RWPE2 (cell line): Measurements from ENCODE around the gene SMARCC2.

Source experiments
- ATAC-seq: fragments of 200-7000 bp; cut with Tn5 transposase; 3 replicates; pipeline ENCODE4 v1.9.1; 2021; ENCODE audit warnings: low read depth
- DNase-seq: peaks from one replicate; pipeline ENCODE4 v3.0.0-alpha.2; 2020; ENCODE audit warnings: low spot score
- H3K27ac ChIP-seq: fragments of 450-650 bp; 2 replicates; pipeline ENCODE4 v1.5.1; 2017; ENCODE audit warnings: mild to moderate bottlenecking; ENCODE audit not compliant: poor library complexity, severe bottlenecking
- H3K27me3 ChIP-seq: fragments of 250-450 bp; sonication (Bioruptor Pico); 2 replicates; pipeline ENCODE4 v1.5.1; 2021; ENCODE audit warnings: mild to moderate bottlenecking, moderate library complexity; ENCODE audit not compliant: insufficient read depth, poor library complexity, severe bottlenecking
- H3K36me3 ChIP-seq: fragments of 250-450 bp; sonication (Bioruptor Pico); 2 replicates; pipeline ENCODE4 v1.5.1; 2020; ENCODE audit warnings: low read depth, mild to moderate bottlenecking, moderate library complexity
- H3K4me1 ChIP-seq: fragments of 250-450 bp; sonication (Bioruptor Pico); 2 replicates; pipeline ENCODE4 v1.5.1; 2021; ENCODE audit warnings: mild to moderate bottlenecking, moderate library complexity; ENCODE audit not compliant: insufficient read depth, poor library complexity, severe bottlenecking
- H3K4me3 ChIP-seq: fragments of 250-450 bp; sonication (Bioruptor Pico); 2 replicates; pipeline ENCODE4 v1.5.1; 2021; ENCODE audit warnings: mild to moderate bottlenecking, moderate library complexity; ENCODE audit not compliant: severe bottlenecking
- H3K9me3 ChIP-seq: fragments of 250-450 bp; sonication (Bioruptor Pico); 2 replicates; pipeline ENCODE4 v1.5.1; 2021; ENCODE audit warnings: mild to moderate bottlenecking, moderate library complexity; ENCODE audit not compliant: severe bottlenecking
- TF ChIP-seq, protein P1 (sequence below): fragments of 450-650 bp; IDR thresholded peaks from one replicate; pipeline ENCODE4 v1.5.1; 2017; ENCODE audit warnings: mild to moderate bottlenecking, moderate library complexity; ENCODE audit not compliant: poor library complexity, severe bottlenecking

SMARCC2 gene

DNA sequence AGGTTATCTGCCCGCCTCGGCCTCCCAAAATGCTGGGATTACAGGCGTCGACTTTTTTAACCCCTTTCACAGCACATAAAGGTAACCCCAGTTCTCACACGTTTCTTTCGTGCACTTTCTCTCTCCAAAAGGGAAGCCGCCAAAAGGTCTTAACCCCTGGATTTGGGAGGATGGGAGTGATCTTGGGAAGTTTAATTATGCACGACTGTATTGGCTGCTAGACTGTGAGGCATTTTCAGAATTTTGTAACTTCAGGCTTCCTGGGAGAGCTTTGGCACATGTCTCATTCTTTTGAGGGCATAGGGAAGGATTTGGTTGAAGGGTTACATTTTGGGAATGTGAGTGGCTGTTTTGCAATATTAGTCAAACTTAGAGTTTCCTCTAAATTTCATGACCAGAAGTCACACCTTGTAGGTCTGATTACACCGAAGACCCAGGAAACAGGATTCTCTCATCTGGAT, 1.4 kb upstream of the SMARCC2 start:
- H3K27ac ChIP-seq = peak overlapping the region; percentile 80
- H3K4me1 ChIP-seq = peaks cover 7% of the 10 kb centered on the region
- no peaks in the 10 kb centered on the region for H3K9me3 ChIP-seq
- H3K4me3 ChIP-seq = peak overlapping the region; percentile 81
- H3K27me3 ChIP-seq = no peaks in the 10 kb centered on the region
- no peak for ATAC-seq
- no peak for DNase-seq
- peaks cover 20% of the 10 kb centered on the region for H3K36me3 ChIP-seq
- TF ChIP-seq, protein P1, sequence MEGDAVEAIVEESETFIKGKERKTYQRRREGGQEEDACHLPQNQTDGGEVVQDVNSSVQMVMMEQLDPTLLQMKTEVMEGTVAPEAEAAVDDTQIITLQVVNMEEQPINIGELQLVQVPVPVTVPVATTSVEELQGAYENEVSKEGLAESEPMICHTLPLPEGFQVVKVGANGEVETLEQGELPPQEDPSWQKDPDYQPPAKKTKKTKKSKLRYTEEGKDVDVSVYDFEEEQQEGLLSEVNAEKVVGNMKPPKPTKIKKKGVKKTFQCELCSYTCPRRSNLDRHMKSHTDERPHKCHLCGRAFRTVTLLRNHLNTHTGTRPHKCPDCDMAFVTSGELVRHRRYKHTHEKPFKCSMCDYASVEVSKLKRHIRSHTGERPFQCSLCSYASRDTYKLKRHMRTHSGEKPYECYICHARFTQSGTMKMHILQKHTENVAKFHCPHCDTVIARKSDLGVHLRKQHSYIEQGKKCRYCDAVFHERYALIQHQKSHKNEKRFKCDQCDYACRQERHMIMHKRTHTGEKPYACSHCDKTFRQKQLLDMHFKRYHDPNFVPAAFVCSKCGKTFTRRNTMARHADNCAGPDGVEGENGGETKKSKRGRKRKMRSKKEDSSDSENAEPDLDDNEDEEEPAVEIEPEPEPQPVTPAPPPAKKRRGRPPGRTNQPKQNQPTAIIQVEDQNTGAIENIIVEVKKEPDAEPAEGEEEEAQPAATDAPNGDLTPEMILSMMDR = no peak

DNA sequence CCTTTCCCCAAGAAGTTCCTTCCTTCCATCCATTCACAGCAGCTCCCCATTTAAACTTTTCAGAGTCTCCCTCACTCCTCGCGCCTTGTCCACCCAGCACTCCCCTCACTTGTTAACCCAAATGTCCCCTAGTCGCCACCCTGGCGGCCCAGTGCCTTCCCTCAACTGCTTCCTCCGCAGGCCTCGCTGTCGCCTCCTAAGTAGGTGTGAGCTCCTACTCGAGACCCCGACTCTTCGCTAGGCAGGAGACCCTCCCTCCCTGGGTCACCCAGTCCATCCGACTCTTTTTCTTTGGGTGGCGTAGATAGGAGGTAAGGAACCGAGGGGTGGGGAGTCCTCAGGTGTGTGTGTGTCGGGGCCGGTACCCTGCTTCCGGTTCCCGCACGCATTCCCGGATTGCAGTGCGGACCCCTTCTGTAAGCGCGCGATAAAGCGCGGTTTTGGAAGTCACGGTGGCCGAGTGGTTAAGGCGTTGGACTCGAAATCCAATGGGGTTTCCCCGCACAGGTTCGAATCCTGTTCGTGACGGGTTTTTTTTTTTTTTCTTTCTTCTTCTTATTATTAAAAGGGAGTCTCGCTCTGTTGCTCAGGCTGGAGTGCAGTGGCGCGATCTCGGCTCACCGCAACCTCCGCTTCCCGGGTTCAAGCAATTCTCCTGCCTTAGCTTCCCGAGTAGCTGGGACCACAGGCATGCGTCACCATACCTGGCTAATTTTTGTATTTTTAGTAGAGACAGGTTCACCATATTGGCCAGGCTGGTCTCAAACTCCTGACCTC, 823 bp upstream of the SMARCC2 start:
- TF ChIP-seq, protein P1 = no peak
- DNase-seq (peak; percentile 74), ATAC-seq (peak; percentile 62)
- Histone ChIP-seq H3K27ac (peak overlapping the region; percentile 80), H3K27me3 (no peaks in the 10 kb centered on the region), H3K36me3 (peaks cover 27% of the 10 kb centered on the region), H3K4me1 (peaks cover 7% of the 10 kb centered on the region), H3K4me3 (peak overlapping the region; percentile 81), H3K9me3 (no peaks in the 10 kb centered on the region)

DNA sequence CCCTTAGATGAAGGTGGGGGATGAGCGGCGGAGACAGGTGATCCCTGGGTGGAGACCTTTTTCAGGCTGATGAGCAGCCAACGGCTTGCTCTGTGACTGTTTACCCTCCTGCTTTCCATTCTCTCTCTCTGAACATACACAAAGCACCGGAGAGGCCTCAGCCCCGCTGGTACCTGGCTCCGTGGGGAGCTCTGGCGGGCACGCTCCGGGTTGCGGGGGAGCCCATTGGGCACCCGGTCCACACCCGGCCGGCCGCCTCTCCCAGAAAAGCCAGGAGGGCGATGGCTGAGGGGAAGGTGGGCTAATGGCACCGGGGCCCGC, 545 bp downstream of the SMARCC2 start:
- H3K27me3 ChIP-seq = no peaks in the 10 kb centered on the region
- DNase-seq (no peak), ATAC-seq (no peak)
- TF ChIP-seq, protein P1 = no peak
- peaks cover 40% of the 10 kb centered on the region for H3K36me3 ChIP-seq
- H3K4me3 ChIP-seq = peak overlapping the region; percentile 81
- no peaks in the 10 kb centered on the region for H3K9me3 ChIP-seq
- peaks cover 7% of the 10 kb centered on the region for H3K4me1 ChIP-seq
- peak overlapping the region; percentile 80 for H3K27ac ChIP-seq

DNA sequence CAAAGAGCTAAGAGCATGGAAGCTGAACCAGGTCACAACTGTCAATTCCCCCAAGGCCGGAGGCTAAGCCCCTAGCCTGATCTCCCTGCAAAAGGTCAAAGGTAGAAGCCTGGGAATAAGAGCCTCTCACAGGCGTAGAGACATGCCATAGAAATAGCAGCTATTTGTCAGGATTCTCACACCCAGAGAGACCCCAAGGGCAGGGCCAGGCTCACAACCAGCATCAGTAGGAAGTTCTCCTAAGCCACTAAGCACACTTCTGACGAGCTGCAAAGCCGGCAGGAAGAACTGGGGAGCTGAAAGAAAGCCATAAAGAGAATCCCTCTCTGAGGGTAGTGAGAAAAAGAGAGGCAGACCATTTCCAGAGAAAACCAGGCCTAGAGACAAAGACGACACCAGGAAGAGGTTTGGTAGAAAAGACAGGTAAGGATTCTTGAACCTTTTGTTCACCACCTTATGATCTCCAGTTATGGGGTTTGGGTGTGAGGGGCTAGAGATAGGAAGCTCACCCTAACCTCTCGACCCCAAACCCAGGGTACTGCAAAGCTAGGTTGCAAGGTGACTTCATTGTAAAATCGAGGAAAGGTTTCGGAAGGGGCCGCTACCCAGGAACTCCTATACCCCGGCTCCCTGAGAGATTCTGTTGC, 1.0 kb downstream of the SMARCC2 start:
- H3K36me3 ChIP-seq = peaks cover 45% of the 10 kb centered on the region
- no peaks in the 10 kb centered on the region for H3K9me3 ChIP-seq
- no peaks in the 10 kb centered on the region for H3K27me3 ChIP-seq
- DNase-seq (no peak), ATAC-seq (no peak)
- TF ChIP-seq, protein P1 = no peak
- peaks cover 7% of the 10 kb centered on the region for H3K4me1 ChIP-seq
- H3K27ac ChIP-seq = peak overlapping the region; percentile 80
- H3K4me3 ChIP-seq = peak overlapping the region; percentile 81

DNA sequence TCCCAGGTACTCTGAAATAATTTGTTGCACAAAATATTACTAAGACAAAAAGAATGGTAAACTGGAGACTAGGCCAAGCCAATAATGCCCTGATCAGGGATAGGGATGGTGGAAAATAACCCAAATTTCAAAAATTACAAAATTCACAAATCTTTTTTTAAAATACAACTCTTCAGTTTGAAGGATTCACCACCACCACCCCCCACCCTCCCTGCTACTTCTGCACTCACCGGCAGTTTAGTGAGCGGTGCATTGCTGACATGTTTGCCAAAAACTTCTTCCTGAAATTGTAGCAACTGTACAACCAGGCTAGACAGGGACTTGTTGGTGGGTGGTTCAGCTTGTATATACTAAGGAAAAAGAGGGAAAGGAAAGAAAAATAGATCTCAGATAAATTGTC, 2.3 kb downstream of the SMARCC2 start:
- Histone ChIP-seq H3K9me3 (no peaks in the 10 kb centered on the region), H3K36me3 (peaks cover 55% of the 10 kb centered on the region), H3K27me3 (no peaks in the 10 kb centered on the region), H3K4me1 (peaks cover 7% of the 10 kb centered on the region), H3K27ac (peak overlapping the region; percentile 80), H3K4me3 (no peak overlapping the region)
- DNase-seq (no peak), ATAC-seq (no peak)
- TF ChIP-seq, protein P1 = no peak
